Effector memory CD4-positive, alpha-beta T cell (primary cell): Measurements from ENCODE around the gene UFC1.

Experiments used
- DNase-seq, 3 donors: peaks; one replicate each; pipeline ENCODE4 v3.0.0-alpha.2; 2020
- H3K27ac ChIP-seq: 2 replicates; pipeline ENCODE4 v1.7.0; 2013; ENCODE audit warnings: mild to moderate bottlenecking, low read length, moderate library complexity; ENCODE audit not compliant: insufficient read depth, poor library complexity, severe bottlenecking
- H3K27me3 ChIP-seq: replicated peaks from 2 replicates; pipeline ENCODE4 v1.7.0; 2013; ENCODE audit warnings: mild to moderate bottlenecking, low read length; ENCODE audit not compliant: insufficient read depth, control insufficient read depth, poor library complexity, severe bottlenecking
- H3K36me3 ChIP-seq: 2 replicates; pipeline ENCODE4 v1.7.0; 2013; ENCODE audit warnings: mild to moderate bottlenecking, low read length, moderate library complexity; ENCODE audit not compliant: control insufficient read depth, insufficient read depth
- H3K4me1 ChIP-seq: 2 replicates; pipeline ENCODE4 v1.7.0; 2013; ENCODE audit warnings: low read length, mild to moderate bottlenecking; ENCODE audit not compliant: control insufficient read depth, insufficient read depth, poor library complexity, severe bottlenecking
- H3K4me3 ChIP-seq: 2 replicates; pipeline ENCODE4 v1.7.0; 2013; ENCODE audit warnings: low read length, low read depth, mild to moderate bottlenecking; ENCODE audit not compliant: insufficient read depth, poor library complexity, severe bottlenecking
- H3K9me3 ChIP-seq: 2 replicates; pipeline ENCODE4 v1.7.0; 2013; ENCODE audit warnings: mild to moderate bottlenecking, low read length, moderate library complexity; ENCODE audit not compliant: control insufficient read depth

UFC1 gene

GRCh38 chr1:161166669-161167548, 13.1 kb downstream of the UFC1 start:
- Histone ChIP-seq H3K27me3 (no peaks in the 10 kb centered on the region), H3K4me3 (peak overlapping the region; percentile 80), H3K27ac (peak overlapping the region; percentile 95), H3K9me3 (no peaks in the 10 kb centered on the region), H3K36me3 (peaks cover 37% of the 10 kb centered on the region), H3K4me1 (peaks cover 20% of the 10 kb centered on the region)
- no peak for DNase-seq

- no peak for DNase-seq
- Histone ChIP-seq H3K4me1 (peaks cover 20% of the 10 kb centered on the region), H3K27me3 (no peaks in the 10 kb centered on the region), H3K27ac (no peak overlapping the region), H3K9me3 (no peaks in the 10 kb centered on the region), H3K36me3 (peaks cover 53% of the 10 kb centered on the region), H3K4me3 (no peak overlapping the region)
Measured at GRCh38 chr1:161168906-161169305, 15.1 kb downstream of the UFC1 start.

- Histone ChIP-seq H3K4me3 (no peak overlapping the region), H3K4me1 (peaks cover 17% of the 10 kb centered on the region), H3K27ac (no peak overlapping the region), H3K9me3 (no peaks in the 10 kb centered on the region), H3K36me3 (peaks cover 60% of the 10 kb centered on the region), H3K27me3 (no peaks in the 10 kb centered on the region)
- no peak for DNase-seq
Measured at GRCh38 chr1:161171191-161171590, 17.4 kb downstream of the UFC1 start.

- Histone ChIP-seq H3K36me3 (peaks cover 60% of the 10 kb centered on the region), H3K27me3 (no peaks in the 10 kb centered on the region), H3K9me3 (no peaks in the 10 kb centered on the region), H3K4me1 (peaks cover 19% of the 10 kb centered on the region), H3K4me3 (no peak overlapping the region), H3K27ac (no peak overlapping the region)
- no peak for DNase-seq
Measured at GRCh38 chr1:161171696-161172095, 17.9 kb downstream of the UFC1 start.

GRCh38 chr1:161172349-161172748, 18.6 kb downstream of the UFC1 start:
- H3K36me3 ChIP-seq, result peaks cover 60% of the 10 kb centered on the region
- H3K9me3 ChIP-seq, result no peaks in the 10 kb centered on the region
- no peak overlapping the region for H3K27ac ChIP-seq
- no peak overlapping the region for H3K4me3 ChIP-seq
- peaks cover 15% of the 10 kb centered on the region for H3K4me1 ChIP-seq
- H3K27me3 ChIP-seq, result no peaks in the 10 kb centered on the region
- DNase-seq, result no peak

- Histone ChIP-seq H3K4me1 (peaks cover 15% of the 10 kb centered on the region), H3K4me3 (no peak overlapping the region), H3K27me3 (no peaks in the 10 kb centered on the region), H3K27ac (no peak overlapping the region), H3K36me3 (peaks cover 60% of the 10 kb centered on the region), H3K9me3 (no peaks in the 10 kb centered on the region)
- DNase-seq, result no peak
Measured at GRCh38 chr1:161172776-161173376, 19.1 kb downstream of the UFC1 start.

GRCh38 chr1:161173711-161174110, 19.9 kb downstream of the UFC1 start:
- H3K9me3 ChIP-seq, result no peaks in the 10 kb centered on the region
- no peak for DNase-seq
- H3K27ac ChIP-seq, result no peak overlapping the region
- no peaks in the 10 kb centered on the region for H3K27me3 ChIP-seq
- peaks cover 15% of the 10 kb centered on the region for H3K4me1 ChIP-seq
- H3K36me3 ChIP-seq, result peaks cover 60% of the 10 kb centered on the region
- H3K4me3 ChIP-seq, result no peak overlapping the region

- H3K27ac ChIP-seq, result no peak overlapping the region
- peaks cover 15% of the 10 kb centered on the region for H3K4me1 ChIP-seq
- H3K9me3 ChIP-seq, result no peaks in the 10 kb centered on the region
- no peaks in the 10 kb centered on the region for H3K27me3 ChIP-seq
- DNase-seq, result no peak
- H3K36me3 ChIP-seq, result peaks cover 50% of the 10 kb centered on the region
- no peak overlapping the region for H3K4me3 ChIP-seq
Measured at GRCh38 chr1:161174911-161175310, 21.1 kb downstream of the UFC1 start.

- H3K27ac ChIP-seq, result peak overlapping the region; percentile 94
Measured at GRCh38 chr1:161175771-161176453, 22.1 kb downstream of the UFC1 start.

More at GRCh38 chr1:161175771-161176453, 22.1 kb downstream of the UFC1 start:
- no peak for DNase-seq
- Histone ChIP-seq H3K4me1 (peaks cover 22% of the 10 kb centered on the region), H3K9me3 (no peaks in the 10 kb centered on the region), H3K27me3 (no peaks in the 10 kb centered on the region), H3K36me3 (peaks cover 43% of the 10 kb centered on the region), H3K4me3 (peak overlapping the region; percentile 97)
